HCT116 (cell line): ENCODE results near the gene PLEKHN1.

Experiments
- ELF1 ChIP-seq: IDR thresholded peaks from 2 replicates; pipeline ENCODE4 v1.6.1; 2012; ENCODE audit warnings: low read depth, borderline replicate concordance
- EZH2phosphoT487 ChIP-seq: fragments of 200-600 bp; IDR thresholded peaks from 2 replicates; pipeline ENCODE4 v1.6.1; 2018; ENCODE audit warnings: antibody characterized with exemption, borderline replicate concordance
- JUND ChIP-seq: IDR thresholded peaks from 2 replicates; pipeline ENCODE4 v1.6.1; 2012
- POLR2A ChIP-seq: IDR thresholded peaks from 2 replicates; pipeline ENCODE4 v1.7.0; 2011; ENCODE audit warnings: borderline replicate concordance; ENCODE audit not compliant: insufficient read depth, insufficient read length; ENCODE audit errors: extremely low read depth
- POLR2AphosphoS5 ChIP-seq: IDR thresholded peaks from 2 replicates; pipeline ENCODE4 v1.6.1; 2011; ENCODE audit warnings: mild to moderate bottlenecking, low read depth, low read length, moderate library complexity
- TCF7L2 ChIP-seq: IDR thresholded peaks from 2 replicates; pipeline ENCODE4 v1.7.0; 2011; ENCODE audit warnings: borderline replicate concordance, inconsistent platforms; ENCODE audit not compliant: insufficient read depth, insufficient read length; ENCODE audit errors: extremely low read depth
- ZNF274 ChIP-seq: fragments of 200-500 bp; sonication (Bioruptor generic); IDR thresholded peaks from 2 replicates; pipeline ENCODE4 v1.6.1; 2014; ENCODE audit warnings: mild to moderate bottlenecking, low read depth, low read length, inconsistent platforms
- TF ChIP-seq, protein P1 (sequence below), 3 experiments: fragments of 200-600 bp in 1 of 3; sonication (generic) in 1 of 3; IDR thresholded peaks in 2 of 3; conservative IDR thresholded peaks in 1 of 3; 2 replicates each; pipeline ENCODE4 v1.5.1; 2012 to 2017; ENCODE audit warnings: low read depth in 2 of 3, low read length in 2 of 3, antibody characterized with exemption in 1 of 3, borderline replicate concordance in 1 of 3, control low read depth in 1 of 3, mild to moderate bottlenecking in 1 of 3, mixed read lengths in 1 of 3, mixed run types in 1 of 3, moderate library complexity in 1 of 3; ENCODE audit not compliant: insufficient read depth in 1 of 3
- TF ChIP-seq, protein P2 (sequence below): IDR thresholded peaks from 2 replicates; pipeline ENCODE4 v1.6.1; 2011; ENCODE audit warnings: mild to moderate bottlenecking, low read length, moderate library complexity; ENCODE audit not compliant: insufficient replicate concordance; ENCODE audit errors: extremely low read depth
- TF ChIP-seq, protein P3 (sequence below): IDR thresholded peaks from 2 replicates; pipeline ENCODE4 v1.6.1; 2012

DNA sequence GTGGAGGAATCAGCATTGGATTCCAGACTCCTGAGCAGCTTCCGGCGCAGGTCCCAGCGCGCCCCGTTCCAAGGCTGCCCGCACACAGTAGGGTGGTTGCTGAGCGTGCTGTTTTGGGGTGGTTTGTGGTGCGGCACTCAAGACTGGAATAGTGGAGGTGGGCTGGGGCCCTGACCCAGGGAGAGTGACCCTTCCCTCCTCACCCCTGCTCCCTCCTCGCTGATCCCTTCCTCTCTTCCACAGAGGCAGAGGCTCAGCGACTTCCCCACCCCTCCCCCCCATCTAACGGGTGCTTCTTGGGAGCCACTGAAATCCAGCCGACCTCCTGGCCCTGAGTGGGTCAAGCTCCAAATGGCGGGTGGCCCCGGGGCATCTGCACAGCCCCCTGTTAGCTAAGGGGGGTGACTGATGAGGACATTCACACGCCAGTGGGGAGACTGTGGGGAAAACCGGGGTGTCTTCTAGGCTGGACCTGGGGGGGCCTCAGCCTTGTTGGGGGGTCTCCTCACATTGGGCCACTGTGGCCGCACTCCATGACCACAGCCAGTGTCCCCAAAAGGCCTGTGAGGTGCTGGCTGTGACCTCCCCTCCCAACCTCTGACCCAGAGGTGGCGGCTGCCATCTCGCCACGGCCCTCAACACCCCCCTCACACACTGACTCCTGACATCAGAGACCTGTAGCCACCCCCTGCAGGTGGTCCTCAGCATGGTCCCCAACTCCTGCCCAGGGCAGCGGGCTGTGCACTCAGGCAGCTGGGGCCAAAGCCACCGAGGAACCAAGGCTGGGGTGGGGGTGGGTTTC lies 37.5 kb downstream of the PLEKHN1 start:
- TF ChIP-seq, protein P1, sequence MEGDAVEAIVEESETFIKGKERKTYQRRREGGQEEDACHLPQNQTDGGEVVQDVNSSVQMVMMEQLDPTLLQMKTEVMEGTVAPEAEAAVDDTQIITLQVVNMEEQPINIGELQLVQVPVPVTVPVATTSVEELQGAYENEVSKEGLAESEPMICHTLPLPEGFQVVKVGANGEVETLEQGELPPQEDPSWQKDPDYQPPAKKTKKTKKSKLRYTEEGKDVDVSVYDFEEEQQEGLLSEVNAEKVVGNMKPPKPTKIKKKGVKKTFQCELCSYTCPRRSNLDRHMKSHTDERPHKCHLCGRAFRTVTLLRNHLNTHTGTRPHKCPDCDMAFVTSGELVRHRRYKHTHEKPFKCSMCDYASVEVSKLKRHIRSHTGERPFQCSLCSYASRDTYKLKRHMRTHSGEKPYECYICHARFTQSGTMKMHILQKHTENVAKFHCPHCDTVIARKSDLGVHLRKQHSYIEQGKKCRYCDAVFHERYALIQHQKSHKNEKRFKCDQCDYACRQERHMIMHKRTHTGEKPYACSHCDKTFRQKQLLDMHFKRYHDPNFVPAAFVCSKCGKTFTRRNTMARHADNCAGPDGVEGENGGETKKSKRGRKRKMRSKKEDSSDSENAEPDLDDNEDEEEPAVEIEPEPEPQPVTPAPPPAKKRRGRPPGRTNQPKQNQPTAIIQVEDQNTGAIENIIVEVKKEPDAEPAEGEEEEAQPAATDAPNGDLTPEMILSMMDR (IDR thresholded peaks at IDR 0.05 in 2 of 3, conservative IDR thresholded peaks at IDR 0.05 in 1 of 3; ENCODE audit: borderline replicate concordance in 1 of 3, insufficient read depth in 1 of 3, low read depth in 2 of 3, low read length in 2 of 3), result no peak
- TF ChIP-seq, protein P2, sequence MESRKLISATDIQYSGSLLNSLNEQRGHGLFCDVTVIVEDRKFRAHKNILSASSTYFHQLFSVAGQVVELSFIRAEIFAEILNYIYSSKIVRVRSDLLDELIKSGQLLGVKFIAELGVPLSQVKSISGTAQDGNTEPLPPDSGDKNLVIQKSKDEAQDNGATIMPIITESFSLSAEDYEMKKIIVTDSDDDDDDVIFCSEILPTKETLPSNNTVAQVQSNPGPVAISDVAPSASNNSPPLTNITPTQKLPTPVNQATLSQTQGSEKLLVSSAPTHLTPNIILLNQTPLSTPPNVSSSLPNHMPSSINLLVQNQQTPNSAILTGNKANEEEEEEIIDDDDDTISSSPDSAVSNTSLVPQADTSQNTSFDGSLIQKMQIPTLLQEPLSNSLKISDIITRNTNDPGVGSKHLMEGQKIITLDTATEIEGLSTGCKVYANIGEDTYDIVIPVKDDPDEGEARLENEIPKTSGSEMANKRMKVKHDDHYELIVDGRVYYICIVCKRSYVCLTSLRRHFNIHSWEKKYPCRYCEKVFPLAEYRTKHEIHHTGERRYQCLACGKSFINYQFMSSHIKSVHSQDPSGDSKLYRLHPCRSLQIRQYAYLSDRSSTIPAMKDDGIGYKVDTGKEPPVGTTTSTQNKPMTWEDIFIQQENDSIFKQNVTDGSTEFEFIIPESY, result no peak
- TF ChIP-seq EZH2phosphoT487, result no peak
- no peak for TF ChIP-seq POLR2A
- TF ChIP-seq, protein P3, sequence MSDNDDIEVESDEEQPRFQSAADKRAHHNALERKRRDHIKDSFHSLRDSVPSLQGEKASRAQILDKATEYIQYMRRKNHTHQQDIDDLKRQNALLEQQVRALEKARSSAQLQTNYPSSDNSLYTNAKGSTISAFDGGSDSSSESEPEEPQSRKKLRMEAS, result no peak
- no peak for TF ChIP-seq POLR2AphosphoS5
- TF ChIP-seq JUND, result no peak
- no peak for TF ChIP-seq ELF1
- TF ChIP-seq ZNF274, result no peak
- TF ChIP-seq TCF7L2, result no peak
